Cardiac muscle cell (in vitro differentiated cells and primary cell): ENCODE results near the gene CXCR1. TPM values are rescaled to one million over a fixed set of nuclear protein-coding genes. Genes with fewer than 3 reads are reported as not detected.

Source experiments
- DNase-seq, 2 donors: peaks; one replicate each; pipeline versions ENCODE4 v3.0.0 to v3.0.0-alpha.2; 2010 to 2017; ENCODE audit warnings: low read depth in 1 of 2, low spot score in 1 of 2
- H3K27ac ChIP-seq: fragments of 200-600 bp; sonication (generic); 2 replicates; pipeline ENCODE4 v1.5.1; 2016
- H3K27me3 ChIP-seq: fragments of 200-600 bp; sonication (generic); 2 replicates; pipeline ENCODE4 v1.6.0; 2016; ENCODE audit warnings: control low read depth
- H3K36me3 ChIP-seq: fragments of 200-600 bp; sonication (generic); 2 replicates; pipeline ENCODE4 v1.5.1; 2016; ENCODE audit warnings: control low read depth
- H3K4me1 ChIP-seq: fragments of 200-600 bp; sonication (generic); 2 replicates; pipeline ENCODE4 v1.8.1; 2017; ENCODE audit warnings: low read depth, mild to moderate bottlenecking, mixed run types
- H3K4me3 ChIP-seq: fragments of 200-600 bp; sonication (generic); 2 replicates; pipeline ENCODE4 v1.5.1; 2016; ENCODE audit warnings: mild to moderate bottlenecking
- H3K9me3 ChIP-seq: fragments of 200-600 bp; sonication (generic); 2 replicates; pipeline ENCODE4 v1.5.1; 2017; ENCODE audit warnings: low read depth, mild to moderate bottlenecking, control low read depth
- CTCF ChIP-seq: IDR thresholded peaks from 2 replicates; pipeline ENCODE4 v1.5.1; 2012; ENCODE audit warnings: low read depth, mild to moderate bottlenecking, low read length
- polyA plus RNA-seq: library from polyadenylated mRNA; unstranded; fragments of >200 nt; fragmentation: Nextera tagmentation; extraction: Ambion mirVana; gene quantifications from 2 replicates; pipeline ENCODE4 v1.2.1, GENCODE V29; 2016
- total RNA-seq: library from RNA; depleted of rRNA; stranded (reverse); fragments of >200 nt; gene quantifications from 2 replicates; pipeline ENCODE4 v1.2.3, GENCODE V29; 2016

Gene CXCR1
- total and polyA plus RNA-seq, 2 experiments from 2014 or later, result not detected

DNA sequence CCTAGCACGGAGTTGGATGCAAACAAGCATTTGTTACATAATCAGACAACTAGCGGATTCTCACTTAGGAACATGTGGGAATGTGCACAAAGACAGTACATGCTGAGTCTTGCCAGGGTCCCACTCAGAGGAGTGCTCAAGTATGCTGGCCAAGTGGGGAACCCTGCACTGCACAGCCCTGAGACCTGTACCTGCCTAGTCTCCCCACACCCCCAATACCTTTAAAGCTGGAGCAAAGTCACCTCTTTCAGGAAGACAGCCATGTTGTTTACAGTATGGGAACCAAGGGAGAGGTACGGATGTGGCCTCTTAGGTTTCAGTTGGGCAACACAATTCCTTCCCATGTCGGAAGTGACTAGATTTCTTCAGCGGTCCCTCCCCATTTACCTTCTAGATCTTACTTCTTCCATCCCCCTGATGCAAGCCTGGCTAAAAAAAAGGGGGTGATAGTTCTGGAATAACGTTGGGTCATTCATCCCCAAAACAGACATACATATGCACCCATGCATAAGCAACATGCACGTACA lies 10.7 kb downstream of the CXCR1 start:
- H3K9me3 ChIP-seq, result no peaks in the 10 kb centered on the region
- H3K4me1 ChIP-seq, result no peaks in the 10 kb centered on the region
- no peaks in the 10 kb centered on the region for H3K27me3 ChIP-seq
- H3K36me3 ChIP-seq, result no peaks in the 10 kb centered on the region
- no peak for DNase-seq
- no peak overlapping the region for H3K27ac ChIP-seq
- no peak overlapping the region for H3K4me3 ChIP-seq
- TF ChIP-seq CTCF, result no peak

GRCh38 chr2:218152777-218153176 lies 14.0 kb downstream of the CXCR1 start:
- DNase-seq, result no peak
- H3K27ac ChIP-seq, result no peak overlapping the region
- H3K36me3 ChIP-seq, result no peaks in the 10 kb centered on the region
- H3K4me3 ChIP-seq, result no peak overlapping the region
- TF ChIP-seq CTCF, result no peak
- no peaks in the 10 kb centered on the region for H3K27me3 ChIP-seq
- no peaks in the 10 kb centered on the region for H3K4me1 ChIP-seq
- H3K9me3 ChIP-seq, result no peaks in the 10 kb centered on the region

DNA sequence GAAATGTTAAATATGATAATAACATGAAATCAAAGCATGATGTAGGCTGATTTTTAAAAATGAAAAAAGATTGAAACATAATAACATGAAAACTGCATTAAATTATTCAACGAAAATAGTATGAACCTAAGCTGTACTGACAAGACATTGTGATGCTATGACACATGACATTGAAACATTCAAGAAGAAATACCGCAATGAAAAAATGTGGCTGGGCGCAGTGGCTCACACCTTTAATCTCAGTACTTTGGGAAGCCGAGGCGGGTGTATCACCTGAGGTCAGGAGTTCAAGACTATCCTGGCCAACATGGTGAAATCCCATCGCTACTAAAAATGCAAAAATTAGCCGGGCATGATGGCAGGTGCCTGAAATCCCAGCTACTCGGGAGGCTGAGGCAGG lies 14.6 kb downstream of the CXCR1 start:
- no peak overlapping the region for H3K27ac ChIP-seq
- no peaks in the 10 kb centered on the region for H3K9me3 ChIP-seq
- H3K4me1 ChIP-seq, result no peaks in the 10 kb centered on the region
- H3K4me3 ChIP-seq, result no peak overlapping the region
- no peak for TF ChIP-seq CTCF
- H3K36me3 ChIP-seq, result no peaks in the 10 kb centered on the region
- DNase-seq, result no peak
- H3K27me3 ChIP-seq, result no peaks in the 10 kb centered on the region

- TF ChIP-seq CTCF, result no peak
- no peaks in the 10 kb centered on the region for H3K36me3 ChIP-seq
- no peaks in the 10 kb centered on the region for H3K4me1 ChIP-seq
- no peak overlapping the region for H3K27ac ChIP-seq
- no peaks in the 10 kb centered on the region for H3K27me3 ChIP-seq
- H3K9me3 ChIP-seq, result no peaks in the 10 kb centered on the region
- DNase-seq, result no peak
- no peak overlapping the region for H3K4me3 ChIP-seq
Observed at GRCh38 chr2:218149848-218150440, 16.8 kb downstream of the CXCR1 start.

DNA sequence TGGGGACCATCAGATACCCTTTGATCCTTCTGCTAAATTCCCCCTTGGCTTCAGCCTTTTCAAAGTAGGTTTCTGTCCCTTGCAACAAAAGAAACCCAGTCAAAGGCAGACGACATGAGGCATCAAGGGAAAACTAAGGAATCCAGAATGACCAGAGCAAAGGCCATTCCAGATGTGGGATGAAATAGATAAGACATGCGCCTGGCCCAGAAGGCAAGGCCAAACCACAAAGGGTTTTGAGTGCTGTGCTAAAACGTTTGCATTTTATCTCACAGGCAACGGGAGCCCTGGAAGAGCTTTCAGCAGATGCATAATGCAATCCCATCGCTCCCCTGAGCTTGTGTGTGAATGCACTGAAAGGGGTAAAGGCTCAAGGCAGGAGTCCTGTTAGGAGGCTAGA lies 17.7 kb downstream of the CXCR1 start:
- Histone ChIP-seq H3K4me3 (no peak overlapping the region), H3K36me3 (no peaks in the 10 kb centered on the region), H3K9me3 (no peaks in the 10 kb centered on the region), H3K4me1 (no peaks in the 10 kb centered on the region), H3K27me3 (no peaks in the 10 kb centered on the region), H3K27ac (no peak overlapping the region)
- TF ChIP-seq CTCF, result no peak
- no peak for DNase-seq
